PFSK-1 (cell line): ENCODE results near the gene GSG1L.

ENCODE experiments used
- FOXP2 ChIP-seq: optimal IDR thresholded peaks from 2 replicates; pipeline ENCODE3; 2011; ENCODE audit warnings: borderline replicate concordance, control low read depth, inconsistent platforms; ENCODE audit not compliant: insufficient read depth; ENCODE audit errors: extremely low read length, extremely low read depth
- POLR2AphosphoS5 ChIP-seq: IDR thresholded peaks from 2 replicates; pipeline ENCODE4 v1.6.1; 2012; ENCODE audit warnings: low read depth, mild to moderate bottlenecking, control low read depth, low read length, moderate library complexity
- SIN3A ChIP-seq: IDR thresholded peaks from 2 replicates; pipeline ENCODE4 v1.6.1; 2012; ENCODE audit warnings: mild to moderate bottlenecking, low read length, moderate library complexity, borderline replicate concordance; ENCODE audit not compliant: insufficient read depth

- TF ChIP-seq POLR2AphosphoS5 (no peak), FOXP2 (no peak), SIN3A (no peak)
Measured at GRCh38 chr16:27767081-27767480, 296.4 kb downstream of the GSG1L start.
